ENCODE data around the gene STPG3. TPM values are rescaled to one million over a fixed set of nuclear protein-coding genes. Genes with fewer than 3 reads are reported as not detected.

The STPG3 gene
- total and polyA plus RNA-seq, 9 of the 15 experiments (the other 6 are each of a cell fraction or from before 2014, with no cell fraction given): not detected

DNA sequence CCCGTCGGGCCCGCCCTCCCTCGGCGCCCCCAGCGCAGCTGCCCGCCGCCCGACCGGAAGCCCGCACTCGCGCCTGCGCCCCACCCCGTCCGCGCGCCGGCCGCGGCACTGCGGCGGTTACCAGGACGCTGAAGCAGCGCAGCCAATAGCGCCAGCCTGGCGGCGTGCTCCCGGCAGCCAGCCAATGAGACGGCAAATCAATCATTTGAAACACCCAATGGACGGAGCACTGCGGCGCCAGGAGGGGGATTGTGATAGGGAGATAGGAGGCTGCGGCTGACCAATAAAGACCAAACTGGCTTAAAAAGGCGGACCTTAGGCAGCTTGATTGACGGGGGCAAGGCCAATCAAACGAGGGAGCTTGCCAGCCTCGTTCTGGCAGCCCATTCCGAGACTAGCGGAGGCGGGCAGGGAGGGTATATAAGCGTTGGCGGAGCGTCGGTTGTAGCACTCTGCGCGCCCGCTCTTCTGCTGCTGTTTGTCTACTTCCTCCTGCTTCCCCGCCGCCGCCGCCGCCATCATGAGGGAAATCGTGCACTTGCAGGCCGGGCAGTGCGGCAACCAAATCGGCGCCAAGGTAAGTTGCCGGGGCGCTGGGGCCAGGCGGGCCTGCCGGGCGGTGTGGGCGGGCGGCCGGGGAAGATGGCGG is 10.1 kb upstream of the STPG3 start, which contains the start of gene TUBB4B:
TSS of gene TUBB4B (plus strand) at position 447 of the 649 bp plus-strand sequence. CDS start at position 521, 74 bp downstream.
- Histone ChIP-seq H3K4me2 (ENCODE audit: insufficient read depth, low read length) (peak within 1 kb of the TSS; percentile 95), H3K4me1 (replicated peaks in 1 of 2; ENCODE audit: control insufficient read depth in 2 of 2, insufficient read depth in 2 of 2, low read length in 2 of 2) (peaks cover 33 to 91% of the 10 kb centered on the region in 2 experiments), H3K36me3 (ENCODE audit: control insufficient read depth, insufficient read depth, low read length) (peaks cover 30% of the 10 kb centered on the region), H3K27me3 (ENCODE audit: control insufficient read depth in 2 of 2, insufficient read depth in 2 of 2, low read length in 2 of 2) (no peaks in the 10 kb centered on the region), H3K9ac (ENCODE audit: insufficient read depth in 1 of 2, low read depth in 2 of 2, low read length in 2 of 2) (peak within 1 kb of the TSS; percentile 88 to 100), H3K27ac (ENCODE audit: extremely low read depth, low read depth, low read length) (peak within 1 kb of the TSS; percentile 98), H3K4me3 (peak within 1 kb of the TSS; percentile 96), H3K9me1 (ENCODE audit: control insufficient read depth, insufficient read depth, low read length) (peaks cover 4% of the 10 kb centered on the region), H4K20me1 (replicated peaks; ENCODE audit: control insufficient read depth, insufficient read depth, low read length) (peaks cover 30% of the 10 kb centered on the region), H3K9me3 (replicated peaks; ENCODE audit: control insufficient read depth, insufficient read depth, low read depth, low read length) (no peaks in the 10 kb centered on the region), H3K79me2 (ENCODE audit: control insufficient read depth, insufficient read depth, low read length) (peaks cover 57% of the 10 kb centered on the region), H2AFZ (ENCODE audit: low read depth, low read length) (peak within 1 kb of the TSS; percentile 85)
- ChIA-PET POLR2A (interaction anchor here (0.6 to 6.5 kb wide), 46 partner anchors 9 to 488 kb away, joined by 3 to 221 read pairs (median 4); partner anchors contain the start of genes ANAPC2, DPP7, MAN1B1 and NELFB), CTCF (ENCODE audit: low intra/inter-chr PET ratio) (no interaction called here)
- intact Hi-C loops (cut with micrococcal nuclease): loop anchor here (1.0 to 10.0 kb wide), 4 partner anchors 14 to 456 kb away; partner anchors contain the start of genes NELFB, NRARP and TOR4A
- DNase-seq (ENCODE audit: extremely low read depth in 1 of 4, low spot score in 3 of 4) (peak; percentile 88 to 100 (median 94)), FAIRE-seq (peak; percentile 100), ATAC-seq (peak; percentile 80)
- WGBS (ENCODE audit: insufficient coverage, low coverage, missing lambda C conversion rate): 0% methylated on average over 45 of the region's 67 CpGs
- no TSS peak for BruUV-seq (replicated peaks)
- in situ Hi-C loops (cut with MboI): loop anchor here (25.0 kb wide), 1 partner anchor 454 kb away; the partner anchor contains the start of genes CCDC183 and TMEM141
- TF ChIP-seq ZFX (CRISPR knock-in tag; IDR thresholded peaks at IDR 0.05) (peak; percentile 30; the same call in 1 of the 2 replicates), MTA3 (IDR thresholded peaks at IDR 0.05; ENCODE audit: borderline replicate concordance) (peak; percentile 100), ELF4 (CRISPR knock-in tag; IDR thresholded peaks at IDR 0.05) (peak; percentile 86), BACH1 (tag; IDR thresholded peaks at IDR 0.05) (no peak), POLR2H (tag; IDR thresholded peaks at IDR 0.05; ENCODE audit: low read depth) (peak; percentile 99), FOXK1 (CRISPR knock-in tag; IDR thresholded peaks at IDR 0.05; ENCODE audit: borderline replicate concordance) (peak; percentile 41; the same call in 1 of the 2 replicates), XRCC3 (IDR thresholded peaks at IDR 0.05) (no peak), RB1 (IDR thresholded peaks at IDR 0.05; ENCODE audit: low read depth) (peak; percentile 94), NFIX (CRISPR knock-in tag; IDR thresholded peaks at IDR 0.05; ENCODE audit: low read depth) (no peak), FOXA3 (CRISPR knock-in tag; conservative IDR thresholded peaks at IDR 0.05 in 1 of 2, IDR thresholded peaks at IDR 0.05 in 1 of 2) (peak in 1 of 2 experiments; percentile 34; a peak in 1 of 4 replicates), SRF (CRISPR knock-in tag; IDR thresholded peaks at IDR 0.05) (peak; percentile 25 to 64; a peak in 1 of 4 replicates), SRSF3 (IDR thresholded peaks at IDR 0.05; ENCODE audit: insufficient read depth, low read length) (peak; percentile 96; the same call in 1 of the 2 replicates), TAF9B (IDR thresholded peaks at IDR 0.05; ENCODE audit: partially characterized antibody) (no peak), SMC3 (conservative IDR thresholded peaks at IDR 0.05; ENCODE audit: insufficient read depth, low read depth, low read length) (peak; percentile 22; the same call in 1 of the 2 replicates), POLR3A (IDR thresholded peaks at IDR 0.05; ENCODE audit: borderline replicate concordance, extremely low read depth, insufficient read depth, insufficient read length) (no peak), ZNF436 (CRISPR knock-in tag; IDR thresholded peaks at IDR 0.05) (no peak), ETV1 (tag; conservative IDR thresholded peaks at IDR 0.05; ENCODE audit: low read depth) (peak; percentile 60), SAFB (IDR thresholded peaks at IDR 0.05; ENCODE audit: borderline replicate concordance, low read depth, low read length) (no peak)
- TF ChIP-seq, protein P1, sequence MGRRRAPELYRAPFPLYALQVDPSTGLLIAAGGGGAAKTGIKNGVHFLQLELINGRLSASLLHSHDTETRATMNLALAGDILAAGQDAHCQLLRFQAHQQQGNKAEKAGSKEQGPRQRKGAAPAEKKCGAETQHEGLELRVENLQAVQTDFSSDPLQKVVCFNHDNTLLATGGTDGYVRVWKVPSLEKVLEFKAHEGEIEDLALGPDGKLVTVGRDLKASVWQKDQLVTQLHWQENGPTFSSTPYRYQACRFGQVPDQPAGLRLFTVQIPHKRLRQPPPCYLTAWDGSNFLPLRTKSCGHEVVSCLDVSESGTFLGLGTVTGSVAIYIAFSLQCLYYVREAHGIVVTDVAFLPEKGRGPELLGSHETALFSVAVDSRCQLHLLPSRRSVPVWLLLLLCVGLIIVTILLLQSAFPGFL (CRISPR knock-in tag; IDR thresholded peaks at IDR 0.05): peak; percentile 93
- TF ChIP-seq, protein P2, sequence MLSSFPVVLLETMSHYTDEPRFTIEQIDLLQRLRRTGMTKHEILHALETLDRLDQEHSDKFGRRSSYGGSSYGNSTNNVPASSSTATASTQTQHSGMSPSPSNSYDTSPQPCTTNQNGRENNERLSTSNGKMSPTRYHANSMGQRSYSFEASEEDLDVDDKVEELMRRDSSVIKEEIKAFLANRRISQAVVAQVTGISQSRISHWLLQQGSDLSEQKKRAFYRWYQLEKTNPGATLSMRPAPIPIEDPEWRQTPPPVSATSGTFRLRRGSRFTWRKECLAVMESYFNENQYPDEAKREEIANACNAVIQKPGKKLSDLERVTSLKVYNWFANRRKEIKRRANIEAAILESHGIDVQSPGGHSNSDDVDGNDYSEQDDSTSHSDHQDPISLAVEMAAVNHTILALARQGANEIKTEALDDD (IDR thresholded peaks at IDR 0.05): no peak
